Activated naive CD8-positive, alpha-beta T cell treated with anti-CD3 and anti-CD28 coated beads, Interleukin-2, amount 50 U/mL, for 24 hours (primary cell): ENCODE results near the gene TSR3.
"Not testable (repeated sequence)": the region's sequence is repeated elsewhere in the genome, so short reads cannot be mapped to it uniquely, and the experiment has no call there.

ENCODE experiments used
- ATAC-seq: fragments of 150-1000 bp; cut with Tn5 transposase; one replicate; pipeline ENCODE4 v1.10.0; 2021
- DNase-seq: peaks from one replicate; pipeline ENCODE4 v3.0.0; 2021
- H3K27ac Mint-ChIP-seq: one replicate; pipeline ENCODE4 v1.8.0; 2021; ENCODE audit warnings: mild to moderate bottlenecking, mixed read lengths
- H3K27me3 Mint-ChIP-seq: one replicate; pipeline ENCODE4 v1.8.0; 2021; ENCODE audit warnings: mixed read lengths
- H3K36me3 Mint-ChIP-seq: one replicate; pipeline ENCODE4 v1.8.0; 2021; ENCODE audit warnings: low read depth, mixed read lengths
- H3K4me1 Mint-ChIP-seq: one replicate; pipeline ENCODE4 v1.8.0; 2021; ENCODE audit warnings: mixed read lengths
- H3K4me3 Mint-ChIP-seq: one replicate; pipeline ENCODE4 v1.8.0; 2021; ENCODE audit warnings: mild to moderate bottlenecking, moderate library complexity, mixed read lengths
- H3K9me3 Mint-ChIP-seq: one replicate; pipeline ENCODE4 v1.8.0; 2021; ENCODE audit warnings: mixed read lengths

The TSR3 gene

GRCh38 chr16:1330931-1331711 is 20.6 kb downstream of the TSR3 start:
- H3K27ac Mint-ChIP-seq, result no peak overlapping the region
- no peaks in the 10 kb centered on the region for H3K36me3 Mint-ChIP-seq

GRCh38 chr16:1330260-1330914 is 21.3 kb downstream of the TSR3 start:
- Mint-ChIP-seq H3K4me3 (no peak overlapping the region), H3K9me3 (no peaks in the 10 kb centered on the region), H3K27me3 (peaks cover 22% of the 10 kb centered on the region), H3K4me1 (peaks cover 14% of the 10 kb centered on the region), H3K36me3 (no peaks in the 10 kb centered on the region), H3K27ac (no peak overlapping the region)
- no peak for ATAC-seq
- no peak for DNase-seq

More at GRCh38 chr16:1330931-1331711, 20.6 kb downstream of the TSR3 start:
- peaks cover 14% of the 10 kb centered on the region for H3K4me1 Mint-ChIP-seq
- no peaks in the 10 kb centered on the region for H3K9me3 Mint-ChIP-seq
- no peak for ATAC-seq
- no peak for DNase-seq
- H3K27me3 Mint-ChIP-seq, result peaks cover 22% of the 10 kb centered on the region
- H3K4me3 Mint-ChIP-seq, result no peak overlapping the region

GRCh38 chr16:1328961-1329360 is 22.7 kb downstream of the TSR3 start:
- not testable (repeated sequence) for H3K36me3 Mint-ChIP-seq, H3K9me3 Mint-ChIP-seq, DNase-seq, ATAC-seq, H3K27ac Mint-ChIP-seq, H3K4me3 Mint-ChIP-seq
- Mint-ChIP-seq H3K27me3 (peaks cover 14% of the 10 kb centered on the region), H3K4me1 (peaks cover 14% of the 10 kb centered on the region)

GRCh38 chr16:1328136-1328535 is 23.5 kb downstream of the TSR3 start:
- not testable (repeated sequence) for ATAC-seq, H3K9me3 Mint-ChIP-seq, H3K27ac Mint-ChIP-seq, H3K4me3 Mint-ChIP-seq, DNase-seq, H3K36me3 Mint-ChIP-seq
- Mint-ChIP-seq H3K27me3 (peaks cover 14% of the 10 kb centered on the region), H3K4me1 (peaks cover 14% of the 10 kb centered on the region)

- H3K4me1 Mint-ChIP-seq, result peaks cover 12% of the 10 kb centered on the region
- DNase-seq, result no peak
- peaks cover 5% of the 10 kb centered on the region for H3K36me3 Mint-ChIP-seq
- ATAC-seq, result no peak
- H3K4me3 Mint-ChIP-seq, result no peak overlapping the region
- H3K27ac Mint-ChIP-seq, result no peak overlapping the region
- H3K27me3 Mint-ChIP-seq, result peaks cover 12% of the 10 kb centered on the region
- no peaks in the 10 kb centered on the region for H3K9me3 Mint-ChIP-seq
These were observed 24.1 kb downstream of the TSR3 start for GRCh38 chr16:1327619-1327947.

- ATAC-seq, result no peak
- H3K4me1 Mint-ChIP-seq, result peaks cover 7% of the 10 kb centered on the region
- H3K27ac Mint-ChIP-seq, result no peak overlapping the region
- H3K4me3 Mint-ChIP-seq, result no peak overlapping the region
- H3K9me3 Mint-ChIP-seq, result no peaks in the 10 kb centered on the region
- H3K27me3 Mint-ChIP-seq, result peaks cover 7% of the 10 kb centered on the region
- DNase-seq, result no peak
- H3K36me3 Mint-ChIP-seq, result peaks cover 5% of the 10 kb centered on the region
These were observed 24.6 kb downstream of the TSR3 start for GRCh38 chr16:1326946-1327618.

GRCh38 chr16:1326391-1326790 is 25.3 kb downstream of the TSR3 start:
- Mint-ChIP-seq H3K4me1 (peaks cover 3% of the 10 kb centered on the region), H3K4me3 (no peak overlapping the region), H3K36me3 (peaks cover 5% of the 10 kb centered on the region), H3K27me3 (peaks cover 2% of the 10 kb centered on the region), H3K27ac (no peak overlapping the region), H3K9me3 (no peaks in the 10 kb centered on the region)
- DNase-seq (no peak), ATAC-seq (no peak)

GRCh38 chr16:1325673-1326371 is 25.9 kb downstream of the TSR3 start:
- Mint-ChIP-seq H3K4me3 (no peak overlapping the region), H3K36me3 (peaks cover 6% of the 10 kb centered on the region), H3K27ac (no peak overlapping the region), H3K4me1 (no peaks in the 10 kb centered on the region), H3K27me3 (no peaks in the 10 kb centered on the region), H3K9me3 (no peaks in the 10 kb centered on the region)
- DNase-seq (no peak), ATAC-seq (peak; percentile 8)

GRCh38 chr16:1325261-1325660 is 26.4 kb downstream of the TSR3 start:
- no peak for DNase-seq
- Mint-ChIP-seq H3K4me1 (no peaks in the 10 kb centered on the region), H3K27me3 (no peaks in the 10 kb centered on the region), H3K27ac (no peak overlapping the region), H3K36me3 (peaks cover 6% of the 10 kb centered on the region), H3K4me3 (no peak overlapping the region), H3K9me3 (no peaks in the 10 kb centered on the region)
- no peak for ATAC-seq

- no peak for ATAC-seq
- Mint-ChIP-seq H3K36me3 (peaks cover 8% of the 10 kb centered on the region), H3K27ac (no peak overlapping the region), H3K4me3 (no peak overlapping the region), H3K27me3 (no peaks in the 10 kb centered on the region), H3K9me3 (no peaks in the 10 kb centered on the region), H3K4me1 (no peaks in the 10 kb centered on the region)
- DNase-seq, result no peak
These were observed 27.3 kb downstream of the TSR3 start for GRCh38 chr16:1324286-1324826.

GRCh38 chr16:1323296-1324239 is 28.1 kb downstream of the TSR3 start:
- Mint-ChIP-seq H3K36me3 (peaks cover 13% of the 10 kb centered on the region), H3K27me3 (no peaks in the 10 kb centered on the region), H3K4me1 (no peaks in the 10 kb centered on the region), H3K9me3 (no peaks in the 10 kb centered on the region), H3K4me3 (no peak overlapping the region), H3K27ac (no peak overlapping the region)
- DNase-seq (no peak), ATAC-seq (no peak)

GRCh38 chr16:1322407-1322806 is 29.3 kb downstream of the TSR3 start:
- ATAC-seq, result no peak
- DNase-seq, result no peak
- H3K36me3 Mint-ChIP-seq, result peaks cover 25% of the 10 kb centered on the region
- H3K27ac Mint-ChIP-seq, result no peak overlapping the region
- H3K27me3 Mint-ChIP-seq, result no peaks in the 10 kb centered on the region
- no peak overlapping the region for H3K4me3 Mint-ChIP-seq
- no peaks in the 10 kb centered on the region for H3K4me1 Mint-ChIP-seq
- H3K9me3 Mint-ChIP-seq, result no peaks in the 10 kb centered on the region

GRCh38 chr16:1320658-1321240 is 30.9 kb downstream of the TSR3 start:
- Mint-ChIP-seq H3K9me3 (no peaks in the 10 kb centered on the region), H3K27me3 (no peaks in the 10 kb centered on the region), H3K36me3 (peaks cover 38% of the 10 kb centered on the region), H3K4me1 (no peaks in the 10 kb centered on the region), H3K4me3 (no peak overlapping the region), H3K27ac (no peak overlapping the region)
- ATAC-seq (no peak), DNase-seq (no peak)
